H1 (cell line): ENCODE data around the gene HS6ST3. TPM values are rescaled to one million over a fixed set of nuclear protein-coding genes. Genes with fewer than 3 reads are reported as not detected.

Experiments used
- ASH2L ChIP-seq: fragments of 200-600, 300-600 bp; sonication (generic); IDR thresholded peaks from one replicate; pipeline ENCODE4 v1.7.1; 2017; ENCODE audit warnings: low read length
- BACH1 ChIP-seq: IDR thresholded peaks from 2 replicates; pipeline ENCODE4 v1.6.1; 2012; ENCODE audit warnings: low read length, improper control_type of control experiment
- CHD2 ChIP-seq: IDR thresholded peaks from 2 replicates; pipeline ENCODE4 v1.6.1; 2012; ENCODE audit warnings: low read length, improper control_type of control experiment
- FOSL1 ChIP-seq: IDR thresholded peaks from 2 replicates; pipeline ENCODE4 v1.6.1; 2011; ENCODE audit warnings: mild to moderate bottlenecking, low read depth, low read length, moderate library complexity; ENCODE audit not compliant: insufficient read depth
- JUND ChIP-seq: IDR thresholded peaks from 2 replicates; pipeline ENCODE4 v1.6.1; 2011; ENCODE audit warnings: mild to moderate bottlenecking, improper control_type of control experiment, low read length
- POLR2AphosphoS5 ChIP-seq: IDR thresholded peaks from 2 replicates; pipeline ENCODE4 v1.6.1; 2011; ENCODE audit warnings: low read depth, low read length
- SAP30 ChIP-seq: fragments of 300-600 bp; sonication (generic); IDR thresholded peaks from 2 replicates; pipeline ENCODE4 v1.7.1; 2012; ENCODE audit warnings: low read length, moderate library complexity, mild to moderate bottlenecking, inconsistent platforms; ENCODE audit not compliant: insufficient read depth, insufficient replicate concordance
- SIRT6 ChIP-seq: IDR thresholded peaks from one replicate; pipeline ENCODE4 v1.7.1; 2012; ENCODE audit warnings: low read length, inconsistent platforms
- SIX5 ChIP-seq: IDR thresholded peaks from 2 replicates; pipeline ENCODE4 v1.6.1; 2011; ENCODE audit warnings: mild to moderate bottlenecking, low read depth, low read length
- TAF7 ChIP-seq: optimal IDR thresholded peaks from 2 replicates; pipeline ENCODE3; 2011; ENCODE audit warnings: low read depth, mild to moderate bottlenecking, inconsistent platforms, low read length, moderate library complexity, borderline replicate concordance
- TCF12 ChIP-seq: IDR thresholded peaks from 2 replicates; pipeline ENCODE4 v1.6.1; 2011; ENCODE audit warnings: low read depth, mild to moderate bottlenecking, low read length
- polyA plus RNA-seq, 7 experiments: library from polyadenylated mRNA; depleted of rRNA in 3 of 7; stranded (reverse) in 5 of 7; unstranded in 2 of 7; fragments of >200 nt in 5 of 7; fragments of 200-250 nt in 2 of 7; gene quantifications; 1 replicate in 5 of 7; 2 replicates in 1 of 7; 4 replicates in 1 of 7; pipeline versions ENCODE4 v1.2.1 to v1.2.3, GENCODE V29; 2011 to 2013; ENCODE audit warnings: missing spikeins in 2 of 7, mixed read lengths in 2 of 7
- total RNA-seq: library from RNA; stranded (reverse); fragmentation: NEBNext Ultra II Directional; extraction: Animal tissue kit (Norgen Biotek cat#: 25700); gene quantifications from 2 replicates; pipeline ENCODE4 v1.2.1, GENCODE V29; 2021
- TF ChIP-seq, protein P1 (sequence below): fragments of 300-600 bp; sonication (generic); IDR thresholded peaks from 2 replicates; pipeline ENCODE4 v1.7.1; 2012; ENCODE audit warnings: low read length, moderate library complexity, mild to moderate bottlenecking, inconsistent platforms; ENCODE audit not compliant: insufficient replicate concordance

The HS6ST3 gene
- total and polyA plus RNA-seq, 2 of the 8 experiments (the other 6 are each of a cell fraction or from before 2014, with no cell fraction given) = 0.45 to 1.2 TPM

DNA sequence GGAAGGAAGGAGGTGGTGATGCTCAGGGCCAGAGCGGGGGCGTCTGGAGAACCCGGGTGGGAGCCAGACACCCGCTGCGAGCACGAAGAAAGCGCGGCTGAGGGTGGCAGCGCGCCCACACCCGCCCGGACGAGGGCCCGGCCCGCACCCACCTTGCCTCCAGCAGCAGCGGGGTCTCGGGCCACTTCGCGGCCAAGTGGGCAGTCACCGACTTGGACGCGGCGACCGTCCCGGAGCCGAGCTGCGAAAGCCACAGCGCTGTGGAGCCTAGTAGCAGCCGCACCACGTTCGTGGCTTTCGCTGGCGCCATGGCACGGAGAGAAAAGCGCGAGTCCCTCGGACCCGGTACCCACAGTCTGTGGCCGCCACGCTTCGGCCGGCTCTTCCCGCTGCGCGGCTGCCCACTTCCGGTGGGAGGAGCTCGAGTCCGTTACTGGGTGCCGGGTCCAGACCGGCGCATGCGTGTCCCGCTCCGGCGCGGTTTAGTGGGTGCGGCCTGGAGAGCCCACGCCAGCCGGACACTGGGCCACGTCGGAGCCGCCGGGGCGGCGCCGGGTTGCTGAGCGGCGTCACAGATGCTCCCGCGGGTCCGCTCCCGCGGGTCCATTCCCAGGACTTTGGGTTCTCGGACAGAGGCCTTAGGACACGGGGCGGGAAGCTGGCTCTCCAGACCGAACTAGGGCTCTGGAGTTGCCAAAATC, 36.8 kb upstream of the HS6ST3 start, which contains the start of gene UGGT2 (continued):
- TF ChIP-seq, protein P1, sequence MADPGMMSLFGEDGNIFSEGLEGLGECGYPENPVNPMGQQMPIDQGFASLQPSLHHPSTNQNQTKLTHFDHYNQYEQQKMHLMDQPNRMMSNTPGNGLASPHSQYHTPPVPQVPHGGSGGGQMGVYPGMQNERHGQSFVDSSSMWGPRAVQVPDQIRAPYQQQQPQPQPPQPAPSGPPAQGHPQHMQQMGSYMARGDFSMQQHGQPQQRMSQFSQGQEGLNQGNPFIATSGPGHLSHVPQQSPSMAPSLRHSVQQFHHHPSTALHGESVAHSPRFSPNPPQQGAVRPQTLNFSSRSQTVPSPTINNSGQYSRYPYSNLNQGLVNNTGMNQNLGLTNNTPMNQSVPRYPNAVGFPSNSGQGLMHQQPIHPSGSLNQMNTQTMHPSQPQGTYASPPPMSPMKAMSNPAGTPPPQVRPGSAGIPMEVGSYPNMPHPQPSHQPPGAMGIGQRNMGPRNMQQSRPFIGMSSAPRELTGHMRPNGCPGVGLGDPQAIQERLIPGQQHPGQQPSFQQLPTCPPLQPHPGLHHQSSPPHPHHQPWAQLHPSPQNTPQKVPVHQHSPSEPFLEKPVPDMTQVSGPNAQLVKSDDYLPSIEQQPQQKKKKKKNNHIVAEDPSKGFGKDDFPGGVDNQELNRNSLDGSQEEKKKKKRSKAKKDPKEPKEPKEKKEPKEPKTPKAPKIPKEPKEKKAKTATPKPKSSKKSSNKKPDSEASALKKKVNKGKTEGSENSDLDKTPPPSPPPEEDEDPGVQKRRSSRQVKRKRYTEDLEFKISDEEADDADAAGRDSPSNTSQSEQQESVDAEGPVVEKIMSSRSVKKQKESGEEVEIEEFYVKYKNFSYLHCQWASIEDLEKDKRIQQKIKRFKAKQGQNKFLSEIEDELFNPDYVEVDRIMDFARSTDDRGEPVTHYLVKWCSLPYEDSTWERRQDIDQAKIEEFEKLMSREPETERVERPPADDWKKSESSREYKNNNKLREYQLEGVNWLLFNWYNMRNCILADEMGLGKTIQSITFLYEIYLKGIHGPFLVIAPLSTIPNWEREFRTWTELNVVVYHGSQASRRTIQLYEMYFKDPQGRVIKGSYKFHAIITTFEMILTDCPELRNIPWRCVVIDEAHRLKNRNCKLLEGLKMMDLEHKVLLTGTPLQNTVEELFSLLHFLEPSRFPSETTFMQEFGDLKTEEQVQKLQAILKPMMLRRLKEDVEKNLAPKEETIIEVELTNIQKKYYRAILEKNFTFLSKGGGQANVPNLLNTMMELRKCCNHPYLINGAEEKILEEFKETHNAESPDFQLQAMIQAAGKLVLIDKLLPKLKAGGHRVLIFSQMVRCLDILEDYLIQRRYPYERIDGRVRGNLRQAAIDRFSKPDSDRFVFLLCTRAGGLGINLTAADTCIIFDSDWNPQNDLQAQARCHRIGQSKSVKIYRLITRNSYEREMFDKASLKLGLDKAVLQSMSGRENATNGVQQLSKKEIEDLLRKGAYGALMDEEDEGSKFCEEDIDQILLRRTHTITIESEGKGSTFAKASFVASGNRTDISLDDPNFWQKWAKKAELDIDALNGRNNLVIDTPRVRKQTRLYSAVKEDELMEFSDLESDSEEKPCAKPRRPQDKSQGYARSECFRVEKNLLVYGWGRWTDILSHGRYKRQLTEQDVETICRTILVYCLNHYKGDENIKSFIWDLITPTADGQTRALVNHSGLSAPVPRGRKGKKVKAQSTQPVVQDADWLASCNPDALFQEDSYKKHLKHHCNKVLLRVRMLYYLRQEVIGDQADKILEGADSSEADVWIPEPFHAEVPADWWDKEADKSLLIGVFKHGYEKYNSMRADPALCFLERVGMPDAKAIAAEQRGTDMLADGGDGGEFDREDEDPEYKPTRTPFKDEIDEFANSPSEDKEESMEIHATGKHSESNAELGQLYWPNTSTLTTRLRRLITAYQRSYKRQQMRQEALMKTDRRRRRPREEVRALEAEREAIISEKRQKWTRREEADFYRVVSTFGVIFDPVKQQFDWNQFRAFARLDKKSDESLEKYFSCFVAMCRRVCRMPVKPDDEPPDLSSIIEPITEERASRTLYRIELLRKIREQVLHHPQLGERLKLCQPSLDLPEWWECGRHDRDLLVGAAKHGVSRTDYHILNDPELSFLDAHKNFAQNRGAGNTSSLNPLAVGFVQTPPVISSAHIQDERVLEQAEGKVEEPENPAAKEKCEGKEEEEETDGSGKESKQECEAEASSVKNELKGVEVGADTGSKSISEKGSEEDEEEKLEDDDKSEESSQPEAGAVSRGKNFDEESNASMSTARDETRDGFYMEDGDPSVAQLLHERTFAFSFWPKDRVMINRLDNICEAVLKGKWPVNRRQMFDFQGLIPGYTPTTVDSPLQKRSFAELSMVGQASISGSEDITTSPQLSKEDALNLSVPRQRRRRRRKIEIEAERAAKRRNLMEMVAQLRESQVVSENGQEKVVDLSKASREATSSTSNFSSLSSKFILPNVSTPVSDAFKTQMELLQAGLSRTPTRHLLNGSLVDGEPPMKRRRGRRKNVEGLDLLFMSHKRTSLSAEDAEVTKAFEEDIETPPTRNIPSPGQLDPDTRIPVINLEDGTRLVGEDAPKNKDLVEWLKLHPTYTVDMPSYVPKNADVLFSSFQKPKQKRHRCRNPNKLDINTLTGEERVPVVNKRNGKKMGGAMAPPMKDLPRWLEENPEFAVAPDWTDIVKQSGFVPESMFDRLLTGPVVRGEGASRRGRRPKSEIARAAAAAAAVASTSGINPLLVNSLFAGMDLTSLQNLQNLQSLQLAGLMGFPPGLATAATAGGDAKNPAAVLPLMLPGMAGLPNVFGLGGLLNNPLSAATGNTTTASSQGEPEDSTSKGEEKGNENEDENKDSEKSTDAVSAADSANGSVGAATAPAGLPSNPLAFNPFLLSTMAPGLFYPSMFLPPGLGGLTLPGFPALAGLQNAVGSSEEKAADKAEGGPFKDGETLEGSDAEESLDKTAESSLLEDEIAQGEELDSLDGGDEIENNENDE = no peak
- TF ChIP-seq SAP30 = no peak
- TF ChIP-seq ASH2L = peak; percentile 86
- no peak for TF ChIP-seq JUND
- peak; percentile 44; the same call in 1 of the 2 replicates for TF ChIP-seq BACH1
- TF ChIP-seq TAF7 = no peak
- TF ChIP-seq FOSL1 = no peak
- no peak for TF ChIP-seq TCF12
- TF ChIP-seq POLR2AphosphoS5 = no peak; the same call in 1 of the 2 replicates
- TF ChIP-seq SIX5 = no peak
- no peak for TF ChIP-seq CHD2
- no peak for TF ChIP-seq SIRT6
